Heart right ventricle (tissue), 16 donors: ENCODE results near the gene TMIE. TPM values are rescaled to one million over a fixed set of nuclear protein-coding genes. Genes with fewer than 3 reads are reported as not detected.

Source experiments
- ATAC-seq, 8 donors: fragments of 200-7000 bp; cut with Tn5 transposase; one replicate each; pipeline ENCODE4 v1.9.1; 2020; ENCODE audit warnings: mild to moderate bottlenecking in 8 of 8, moderate library complexity in 8 of 8, moderate number of reproducible peaks in 1 of 8
- DNase-seq, 2 donors: peaks; one replicate each; pipeline ENCODE4 v3.0.0-alpha.2; 2020
- H3K27ac ChIP-seq, 10 donors: fragments of 200-600 bp; sonication (generic) in 2 of 10; one replicate each; pipeline versions ENCODE4 v1.5.0 to v1.8.0; 2020 to 2022; ENCODE audit warnings: mild to moderate bottlenecking in 3 of 10
- H3K27me3 ChIP-seq, 7 donors: fragments of 200-600 bp; one replicate each; pipeline ENCODE4 v1.8.0; 2021 to 2022; ENCODE audit warnings: mild to moderate bottlenecking in 2 of 7
- H3K36me3 ChIP-seq, 9 donors: fragments of 200-600 bp; sonication (generic) in 1 of 9; one replicate each; pipeline versions ENCODE4 v1.5.0 to v1.8.0; 2020 to 2022; ENCODE audit warnings: mild to moderate bottlenecking in 2 of 9
- H3K4me1 ChIP-seq, 9 donors: fragments of 200-600 bp; sonication (generic) in 1 of 9; one replicate each; pipeline versions ENCODE4 v1.5.0 to v1.8.0; 2020 to 2022; ENCODE audit warnings: mild to moderate bottlenecking in 4 of 9
- H3K4me3 ChIP-seq, 10 donors: fragments of 200-600 bp; sonication (generic) in 2 of 10; one replicate each; pipeline versions ENCODE4 v1.5.0 to v1.8.0; 2020 to 2022; ENCODE audit warnings: mild to moderate bottlenecking in 7 of 10, moderate library complexity in 2 of 10
- H3K9me3 ChIP-seq, 11 donors: fragments of 200-600 bp in 10 of 11; sonication (generic) in 2 of 11; one replicate each; pipeline versions ENCODE4 v1.5.0 to v1.8.0; 2013 to 2022; ENCODE audit warnings: mild to moderate bottlenecking in 2 of 11, control low read depth in 1 of 11, moderate library complexity in 1 of 11
- WGBS, 2 donors: extraction: QIAGEN DNeasy Blood & Tissue Kit; methylation state at CpG; one replicate each; pipeline ENCODE4 v1.1.7; 2013; ENCODE audit warnings: inconsistent platforms in 1 of 2; 5-methylcytosine and 5-hydroxymethylcytosine counted together
- intact Hi-C, 10 donors: fragments of 100-400 bp; cut with DNase I; formaldehyde crosslinking; loops; one replicate each; pipeline versions ENCODE4 v1.11.1 to v1.14.2; 2022
- polyA plus RNA-seq, 2 donors: library from polyadenylated mRNA; stranded (reverse); fragments of 200-250 nt; gene quantifications; one replicate each; pipeline ENCODE4 v1.2.3, GENCODE V29; 2013
- total RNA-seq, 10 donors: library from RNA; stranded (reverse); fragmentation: NEBNext Ultra II Directional in 3 of 10; extraction: Animal tissue kit (Norgen Biotek cat#: 25700) in 3 of 10; gene quantifications; one replicate each; pipeline versions ENCODE4 v1.2.1 to v1.2.4, GENCODE V29; 2021 to 2023
- TF ChIP-seq, protein P1 (sequence below), 9 donors: fragments of 200-600 bp; sonication (generic) in 2 of 9; IDR thresholded peaks; one replicate each; pipeline versions ENCODE4 v1.5.0 to v1.8.0; 2021 to 2022; ENCODE audit warnings: antibody characterized with exemption in 9 of 9, mild to moderate bottlenecking in 5 of 9, moderate library complexity in 1 of 9
- donor health status: Arrhythmogenic right ventricular cardiomyopathy.
- donor health status: ischemic (EF 13 %, LVEDD 7.1; RV severe dilation, severe dysfunction).
- donor health status: healthy with polysubstance abuse.
- donor health status: DM: no; HTN: yes; CAD: no.
- donor health status: DM: no; HTN: no; CAD: no.
- donor health status: ischemic (EF 25% LVEDD 6.9; RV normal size, moderate dysfunction).
- donor health status: ischemic (EF 25% LVEDD 5.7; RV mildly dilated, moderate dysfunction).
- donor health status: healthy.
- donor health status: DM: yes; HTN: yes; CAD: no.
- donor health status: Ischemic cardiomyopathy.
- donor health status: ischemic (EF 35%, LVEDD 5.7; RV mildly dilated, moderate dysfunction).
- donor health status: nonischemic (EF 11% LVEDD 7.7; RV severe dilation, severe dysfunction).
- donor health status: DM: yes; HTN: yes; CAD: no.
- donor health status: PGD.
- donor health status: ischemic (EF 29% LVEDD 5.4; RV normal size, mild dysfunction).
- donor health status: nonischemic (EF 23%, LVEDD 6.1; RV moderate dilation, normal function).

The TMIE gene
- total and polyA plus RNA-seq, 12 donors = 0.21 to 1.2 (median 0.48) TPM; not detected in 1

DNA sequence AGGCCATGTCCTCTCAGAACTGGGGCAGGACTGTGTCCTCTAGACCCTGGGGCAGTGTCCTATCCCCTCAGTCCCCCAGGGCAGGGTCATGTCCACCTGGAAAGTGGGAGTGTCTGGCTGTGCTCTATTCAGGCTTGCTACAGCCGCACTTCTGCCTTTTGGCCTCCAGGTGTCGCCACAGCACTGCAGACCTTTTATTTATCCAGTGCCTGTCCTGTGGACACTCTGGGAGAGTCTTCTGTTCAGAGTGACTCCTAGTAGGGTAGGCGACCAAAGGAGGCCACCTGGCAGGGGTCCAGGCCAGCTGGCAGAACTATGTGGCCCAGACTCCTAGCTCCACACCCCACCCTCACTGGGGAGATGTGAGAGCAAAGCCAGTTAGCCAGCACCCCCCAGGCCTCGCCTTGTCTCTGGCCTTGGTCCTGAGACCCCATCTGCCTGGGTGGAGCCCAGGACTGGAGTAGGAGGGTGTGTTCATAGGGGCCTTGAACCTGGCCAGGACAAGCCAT is 3.9 kb downstream of the TMIE start:
- DNase-seq (peak; percentile 71 to 73), ATAC-seq (peak; percentile 73 to 91 (median 83))
- Histone ChIP-seq H3K36me3 (no peaks in the 10 kb centered on the region), H3K4me3 (no peak overlapping the region), H3K9me3 (no peaks in the 10 kb centered on the region), H3K27me3 (peaks cover 0 to 37% (median 0%) of the 10 kb centered on the region in 7 donors), H3K4me1 (peaks cover 11 to 27% (median 17%) of the 10 kb centered on the region in 9 donors), H3K27ac (no peak overlapping the region)
- TF ChIP-seq, protein P1, sequence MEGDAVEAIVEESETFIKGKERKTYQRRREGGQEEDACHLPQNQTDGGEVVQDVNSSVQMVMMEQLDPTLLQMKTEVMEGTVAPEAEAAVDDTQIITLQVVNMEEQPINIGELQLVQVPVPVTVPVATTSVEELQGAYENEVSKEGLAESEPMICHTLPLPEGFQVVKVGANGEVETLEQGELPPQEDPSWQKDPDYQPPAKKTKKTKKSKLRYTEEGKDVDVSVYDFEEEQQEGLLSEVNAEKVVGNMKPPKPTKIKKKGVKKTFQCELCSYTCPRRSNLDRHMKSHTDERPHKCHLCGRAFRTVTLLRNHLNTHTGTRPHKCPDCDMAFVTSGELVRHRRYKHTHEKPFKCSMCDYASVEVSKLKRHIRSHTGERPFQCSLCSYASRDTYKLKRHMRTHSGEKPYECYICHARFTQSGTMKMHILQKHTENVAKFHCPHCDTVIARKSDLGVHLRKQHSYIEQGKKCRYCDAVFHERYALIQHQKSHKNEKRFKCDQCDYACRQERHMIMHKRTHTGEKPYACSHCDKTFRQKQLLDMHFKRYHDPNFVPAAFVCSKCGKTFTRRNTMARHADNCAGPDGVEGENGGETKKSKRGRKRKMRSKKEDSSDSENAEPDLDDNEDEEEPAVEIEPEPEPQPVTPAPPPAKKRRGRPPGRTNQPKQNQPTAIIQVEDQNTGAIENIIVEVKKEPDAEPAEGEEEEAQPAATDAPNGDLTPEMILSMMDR (IDR thresholded peaks at IDR 0.05) = peak; percentile 96 to 99 (median 97)
- WGBS, 2 donors = 22 to 23% methylated on average over 4 of the region's 4 CpGs
- intact Hi-C loops = loop anchor here (1.0 to 10.0 kb wide), 10 partner anchors 142 to 620 kb away; no protein-coding TSS in a partner anchor

DNA sequence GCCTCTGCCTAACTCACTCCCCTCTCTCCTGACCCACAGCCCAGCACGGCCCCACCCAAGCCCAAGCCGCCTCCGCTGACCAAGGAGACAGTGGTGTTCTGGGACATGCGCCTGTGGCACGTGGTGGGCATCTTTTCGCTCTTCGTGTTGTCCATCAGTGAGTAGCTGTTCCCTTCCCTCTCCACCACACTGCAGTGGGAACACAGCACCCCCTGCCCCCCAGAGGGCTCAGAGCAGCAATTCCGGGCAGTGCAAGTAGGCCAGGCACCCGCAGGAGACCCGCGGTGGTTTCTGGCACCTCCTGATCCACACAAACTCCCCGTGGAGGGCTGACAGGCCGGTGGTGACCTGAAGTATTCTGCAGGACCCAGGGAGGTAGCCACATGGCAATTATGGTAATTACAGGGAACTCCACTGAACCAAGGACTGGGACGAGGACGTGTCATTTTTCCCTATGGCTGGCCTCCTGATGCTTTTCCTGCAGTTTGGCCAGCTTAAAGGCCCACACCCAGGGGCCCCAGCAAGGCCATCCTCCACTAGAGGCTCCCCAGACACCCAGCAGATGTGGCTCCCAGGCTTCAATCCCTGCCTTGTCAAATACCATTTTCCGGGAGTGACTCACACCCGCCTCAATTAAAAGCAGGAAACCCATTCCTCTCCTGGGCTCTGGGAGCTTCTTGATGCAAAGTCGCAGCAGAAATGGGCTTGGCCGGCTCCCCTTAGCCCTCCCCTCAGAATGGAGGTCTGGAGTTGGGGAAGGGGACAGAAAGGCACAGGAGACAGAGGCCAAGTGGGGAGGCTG is 4.8 kb downstream of the TMIE start:
- TF ChIP-seq, protein P1 (IDR thresholded peaks at IDR 0.05) = no peak
- no peaks in the 10 kb centered on the region for H3K36me3 ChIP-seq
- H3K4me3 ChIP-seq = no peak overlapping the region
- no peaks in the 10 kb centered on the region for H3K9me3 ChIP-seq
- DNase-seq = no peak
- no peak for ATAC-seq
- intact Hi-C loops = loop anchor here (1.0 to 10.0 kb wide), 10 partner anchors 141 to 619 kb away; no protein-coding TSS in a partner anchor
- H3K27me3 ChIP-seq = peaks cover 0 to 28% (median 0%) of the 10 kb centered on the region in 7 donors
- H3K4me1 ChIP-seq = peaks cover 3 to 19% (median 8%) of the 10 kb centered on the region in 9 donors
- 75 to 76% methylated on average over 19 of the region's 19 CpGs for WGBS, 2 donors
- H3K27ac ChIP-seq = no peak overlapping the region

DNA sequence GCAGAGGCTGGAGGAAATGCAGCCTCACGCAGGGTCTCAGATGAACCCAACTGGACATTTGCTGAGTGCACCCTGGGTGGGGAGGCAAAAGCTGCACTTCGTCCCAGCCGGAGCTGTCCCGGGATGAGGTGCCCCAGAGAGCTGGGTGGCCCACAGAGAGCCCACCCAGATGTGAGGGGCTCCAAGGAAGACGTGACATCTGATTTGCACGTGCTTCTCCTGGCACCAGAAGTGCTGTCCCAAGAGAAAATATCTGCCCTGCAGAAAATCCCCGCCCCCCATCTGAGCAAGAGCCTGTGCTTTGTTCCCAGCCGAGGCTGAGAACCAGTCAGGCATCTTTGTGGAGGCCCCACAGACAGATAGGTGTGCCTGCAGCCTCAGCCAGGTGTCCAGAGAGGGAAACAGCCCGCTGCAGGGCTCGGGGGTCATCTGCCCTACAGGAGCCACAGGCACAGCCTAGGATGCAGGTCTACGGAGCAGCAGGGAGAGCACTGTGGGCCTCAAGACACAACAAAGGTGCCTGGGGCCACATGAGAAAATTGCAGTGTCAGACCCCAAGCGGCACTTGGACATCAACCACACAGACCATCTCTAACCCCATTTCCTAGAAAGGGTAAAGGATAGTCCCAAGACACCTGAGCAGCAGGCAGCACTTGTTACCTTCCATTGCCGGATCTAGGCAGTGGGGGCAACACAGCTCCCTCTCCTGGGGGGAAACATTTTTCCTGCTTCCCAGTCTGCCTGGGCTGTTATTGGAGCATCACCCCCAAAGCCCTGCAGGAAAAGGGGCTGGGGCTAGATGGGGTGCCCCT is 5.8 kb downstream of the TMIE start:
- no peaks in the 10 kb centered on the region for H3K9me3 ChIP-seq
- no peak for ATAC-seq
- peaks cover 0 to 12% (median 4%) of the 10 kb centered on the region in 9 donors for H3K4me1 ChIP-seq
- H3K4me3 ChIP-seq = no peak overlapping the region
- H3K27me3 ChIP-seq = peaks cover 0 to 18% (median 0%) of the 10 kb centered on the region in 7 donors
- intact Hi-C loops = loop anchor here in 9 of 10 donors (5.0 to 10.0 kb wide), 5 partner anchors 140 to 618 kb away; no protein-coding TSS in a partner anchor
- no peak overlapping the region for H3K27ac ChIP-seq
- TF ChIP-seq, protein P1 (IDR thresholded peaks at IDR 0.05) = no peak
- no peak for DNase-seq
- WGBS, 2 donors = 82 to 83% methylated on average over 13 of the region's 13 CpGs
- H3K36me3 ChIP-seq = no peaks in the 10 kb centered on the region

DNA sequence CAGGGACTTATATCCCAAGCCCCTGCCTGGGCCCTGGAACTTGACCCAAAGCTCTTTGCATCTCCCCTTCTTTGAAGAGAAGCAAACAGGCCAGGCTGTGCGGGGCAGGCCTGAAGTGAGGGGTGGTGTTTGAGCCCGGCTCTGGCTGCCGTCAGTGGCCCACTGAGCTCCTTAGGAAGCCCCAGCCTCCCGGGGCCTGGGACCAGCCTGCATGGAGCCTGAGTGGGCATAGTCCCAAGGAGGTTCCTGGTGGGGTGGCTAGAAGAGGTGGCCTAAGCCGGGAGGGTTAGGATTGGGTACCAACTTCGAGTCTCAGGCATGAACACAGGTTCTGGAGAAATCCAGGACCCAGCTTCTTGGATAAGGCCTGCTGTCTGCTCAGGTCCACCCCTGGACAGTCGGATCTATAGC is 6.4 kb downstream of the TMIE start:
- no peak overlapping the region for H3K4me3 ChIP-seq
- WGBS, 2 donors = 90 to 92% methylated on average over 7 of the region's 7 CpGs
- DNase-seq (no peak), ATAC-seq (no peak)
- H3K27me3 ChIP-seq = peaks cover 0 to 12% (median 0%) of the 10 kb centered on the region in 7 donors
- H3K9me3 ChIP-seq = no peaks in the 10 kb centered on the region
- H3K4me1 ChIP-seq = peaks cover 0 to 9% (median 3%) of the 10 kb centered on the region in 9 donors
- TF ChIP-seq, protein P1 (IDR thresholded peaks at IDR 0.05) = no peak
- H3K36me3 ChIP-seq = no peaks in the 10 kb centered on the region
- intact Hi-C loops = loop anchor here in 9 of 10 donors (5.0 to 10.0 kb wide), 5 partner anchors 140 to 617 kb away; no protein-coding TSS in a partner anchor
- H3K27ac ChIP-seq = no peak overlapping the region
